Endothelial cell of umbilical vein (primary cell): ENCODE data around the gene BAG2. TPM values are rescaled to one million over a fixed set of nuclear protein-coding genes. Genes with fewer than 3 reads are reported as not detected.

Experiments used
- BruUV-seq: library from RNA; stranded (reverse); fragments of 400-500 nt; replicated peaks from 2 replicates; lab custom pipeline; 2021; lab: Mats Ljungman, UMichigan
- CTCF ChIA-PET: fragments of 300-600, 350-600 bp; sonication (Branson Sonifier 250); formaldehyde crosslinking; loops from one replicate; lab custom pipeline; 2021; ENCODE audit warnings: antibody characterized with exemption, inconsistent platforms; lab: Charles Lee
- POLR2A ChIA-PET: fragments of 300-600, 350-600 bp; sonication (Branson Sonifier 250); formaldehyde crosslinking; loops from one replicate; lab custom pipeline; 2021; ENCODE audit warnings: antibody characterized with exemption, inconsistent platforms; lab: Charles Lee
- DNase-seq: peaks from one replicate; pipeline ENCODE4 v3.0.0-alpha.2; 2011; ENCODE audit warnings: low read depth, low spot score
- FAIRE-seq: peaks from 2 replicates; lab custom pipeline; 2011; peaks lifted over from hg19 to GRCh38; lab: Jason Lieb, UNC
- H2AFZ ChIP-seq: 2 replicates; pipeline ENCODE4 v1.6.0; 2012; ENCODE audit warnings: low read depth, low read length, control low read depth, inconsistent platforms
- H3K27ac ChIP-seq: 2 replicates; pipeline ENCODE4 v1.5.1; 2011; ENCODE audit warnings: low read depth, mild to moderate bottlenecking, control low read depth, low read length, moderate library complexity; ENCODE audit not compliant: insufficient read depth
- H3K27me3 ChIP-seq, 2 experiments: 2 replicates each; pipeline versions ENCODE4 v1.6.0 to v1.6.1; 2011; ENCODE audit warnings: low read length in 2 of 2, mixed read lengths in 1 of 2; ENCODE audit not compliant: control insufficient read depth in 2 of 2, insufficient read depth in 2 of 2
- H3K36me3 ChIP-seq, 2 experiments: 2 replicates in 1 of 2; 3 replicates in 1 of 2; pipeline ENCODE4 v1.5.1; 2011; ENCODE audit warnings: low read length in 2 of 2, mild to moderate bottlenecking in 1 of 2, moderate library complexity in 1 of 2; ENCODE audit not compliant: control insufficient read depth in 2 of 2, insufficient read depth in 2 of 2; ENCODE audit errors: extremely low read depth in 1 of 2
- H3K4me1 ChIP-seq: 3 replicates; pipeline ENCODE4 v1.5.1; 2011; ENCODE audit warnings: mild to moderate bottlenecking, low read length; ENCODE audit not compliant: control insufficient read depth, insufficient read depth; ENCODE audit errors: extremely low read depth
- H3K4me2 ChIP-seq: 2 replicates; pipeline ENCODE4 v1.6.1; 2011; ENCODE audit warnings: low read length, control low read depth, mixed read lengths; ENCODE audit not compliant: insufficient read depth
- H3K4me3 ChIP-seq, 3 experiments: fragments of 200-600 bp in 1 of 3; sonication (generic), shearing (Covaris generic) in 1 of 3; replicated peaks in 1 of 3; 2 replicates each; pipeline ENCODE4 v1.5.1; 2011 to 2016; ENCODE audit warnings: control low read depth in 3 of 3, low read length in 3 of 3, mild to moderate bottlenecking in 2 of 3, inconsistent platforms in 1 of 3, low read depth in 1 of 3, moderate library complexity in 1 of 3; ENCODE audit not compliant: insufficient read depth in 1 of 3
- H3K79me2 ChIP-seq: 2 replicates; pipeline ENCODE4 v1.6.0; 2012; ENCODE audit warnings: low read length, inconsistent platforms; ENCODE audit not compliant: control insufficient read depth, insufficient read depth
- H3K9ac ChIP-seq: replicated peaks from 2 replicates; pipeline ENCODE3; 2011; ENCODE audit warnings: low read length, control low read depth; ENCODE audit not compliant: insufficient read depth; ENCODE audit errors: extremely low read depth
- H3K9me1 ChIP-seq: replicated peaks from 3 replicates; pipeline ENCODE4 v1.6.0; 2011; ENCODE audit warnings: mild to moderate bottlenecking, low read length; ENCODE audit not compliant: control insufficient read depth, insufficient read depth; ENCODE audit errors: extremely low read depth
- H3K9me3 ChIP-seq: replicated peaks from 2 replicates; pipeline ENCODE4 v1.5.1; 2012; ENCODE audit warnings: low read length, inconsistent platforms; ENCODE audit not compliant: control insufficient read depth, insufficient read depth
- H4K20me1 ChIP-seq: replicated peaks from 2 replicates; pipeline ENCODE3; 2011; ENCODE audit warnings: mild to moderate bottlenecking, low read length; ENCODE audit not compliant: control insufficient read depth, insufficient read depth; ENCODE audit errors: extremely low read depth
- CTCF ChIP-seq, 2 donors: IDR thresholded peaks; 1 replicate in 1 of 2; 2 replicates in 1 of 2; pipeline ENCODE4 v1.5.1; 2011; ENCODE audit warnings: low read length in 2 of 2, mild to moderate bottlenecking in 2 of 2, moderate library complexity in 2 of 2, control low read depth in 1 of 2, inconsistent platforms in 1 of 2, low read depth in 1 of 2; ENCODE audit not compliant: insufficient read depth in 1 of 2; ENCODE audit errors: extremely low read depth in 1 of 2
- EZH2 ChIP-seq: IDR thresholded peaks from 2 replicates; pipeline ENCODE4 v1.6.1; 2012; ENCODE audit warnings: borderline replicate concordance, low read depth, mild to moderate bottlenecking, moderate library complexity, low read length, inconsistent platforms; ENCODE audit not compliant: severe bottlenecking
- FOS ChIP-seq: IDR thresholded peaks from 2 replicates; pipeline ENCODE4 v1.6.1; 2011; ENCODE audit warnings: mild to moderate bottlenecking, low read length, moderate library complexity, borderline replicate concordance; ENCODE audit not compliant: insufficient read depth
- GATA2 ChIP-seq: IDR thresholded peaks from 2 replicates; pipeline ENCODE4 v1.7.0; 2011; ENCODE audit warnings: low read depth, mild to moderate bottlenecking, moderate library complexity, mixed read lengths, low read length; ENCODE audit not compliant: insufficient read length, insufficient read depth
- JUN ChIP-seq: IDR thresholded peaks from 2 replicates; pipeline ENCODE4 v1.6.1; 2011; ENCODE audit warnings: borderline replicate concordance, low read depth; ENCODE audit not compliant: insufficient read length, insufficient read depth
- MAX ChIP-seq: IDR thresholded peaks from 2 replicates; pipeline ENCODE4 v1.6.1; 2011; ENCODE audit not compliant: insufficient read depth, insufficient read length
- MYC ChIP-seq: IDR thresholded peaks from one replicate; pipeline ENCODE4 v1.6.1; 2011; ENCODE audit warnings: mild to moderate bottlenecking, low read depth, low read length
- POLR2A ChIP-seq: IDR thresholded peaks from 2 replicates; pipeline ENCODE4 v1.6.1; 2012; ENCODE audit warnings: low read depth, mild to moderate bottlenecking, control low read depth, low read length
- POLR2AphosphoS5 ChIP-seq: IDR thresholded peaks from 2 replicates; pipeline ENCODE4 v1.6.1; 2012; ENCODE audit warnings: low read depth, mild to moderate bottlenecking, control low read depth, low read length, moderate library complexity; ENCODE audit not compliant: insufficient read depth
- dilution Hi-C: fragments of 300-500 bp; cut with MboI; formaldehyde crosslinking; loops from one replicate; pipeline ENCODE4 v1.15.0; 2019; ENCODE audit warnings: low sequenced_read_pairs; ENCODE audit not compliant: extremely low pct_ligation_motif_present
- intact Hi-C: fragments of 100-400 bp; cut with micrococcal nuclease; formaldehyde crosslinking; loops from one replicate; pipeline ENCODE4 v1.10.0; 2022
- polyA plus RNA-seq, 4 experiments: library from polyadenylated mRNA; depleted of rRNA in 3 of 4; stranded (reverse) in 3 of 4; unstranded in 1 of 4; fragments of >200 nt; gene quantifications; 2 replicates each; pipeline versions ENCODE4 v1.2.1 to v1.2.3, GENCODE V29; 2011 to 2012; ENCODE audit warnings: missing spikeins in 1 of 4
- total RNA-seq: library from RNA; stranded (reverse); gene quantifications from 2 replicates; pipeline ENCODE4 v1.2.3, GENCODE V29; 2021

Gene BAG2
- total and polyA plus RNA-seq, 2 donors (not counting 3 experiments of a cell fraction or from before 2014, with no cell fraction given) = 1.1 to 3.9 TPM

GRCh38 chr6:57221936-57222742, 50.0 kb downstream of the BAG2 start, which contains the start of gene RAB23:
RAB23 (minus strand) TSS chr6:57222307; CDS start chr6:57210380, 11,927 bp downstream.
- H3K79me2 ChIP-seq = peaks cover 26% of the 10 kb centered on the region
- TSS peak; percentile 59 for BruUV-seq
- peak within 1 kb of the TSS; percentile 74 for H3K9ac ChIP-seq
- dilution Hi-C loops = no loop called here
- intact Hi-C loops = loop anchor here (1.0 kb wide), 4 partner anchors 50 to 267 kb away; partner anchors contain the start of genes BAG2, BEND6 and KIAA1586
- H4K20me1 ChIP-seq = no peaks in the 10 kb centered on the region
- no peaks in the 10 kb centered on the region for H3K9me3 ChIP-seq
- H3K4me1 ChIP-seq = peaks cover 11% of the 10 kb centered on the region
- H2AFZ ChIP-seq = peak within 1 kb of the TSS; percentile 90
- H3K36me3 ChIP-seq = no peaks in the 10 kb centered on the region
- peak within 1 kb of the TSS; percentile 75 to 96 (median 90) for H3K4me3 ChIP-seq
- H3K27me3 ChIP-seq = no peaks in the 10 kb centered on the region
- peak within 1 kb of the TSS; percentile 33 for H3K27ac ChIP-seq
- no peaks in the 10 kb centered on the region for H3K9me1 ChIP-seq
- DNase-seq (peak; percentile 91), FAIRE-seq (peak; percentile 82)
- ChIA-PET CTCF (interaction anchor here (0.8 to 3.3 kb wide), 16 partner anchors 11 to 320 kb away, joined by 3 to 16 read pairs (median 6); partner anchors contain the start of genes BAG2 and PRIM2), POLR2A (interaction anchor here (0.8 kb wide), 1 partner anchor 25 kb away, joined by 3 read pairs; no protein-coding TSS in a partner anchor)
- no peak for TF ChIP-seq FOS
- peak; percentile 72 for TF ChIP-seq POLR2AphosphoS5
- no peak for TF ChIP-seq GATA2
- TF ChIP-seq EZH2 = no peak
- TF ChIP-seq MYC = no peak
- no peak for TF ChIP-seq MAX
- TF ChIP-seq POLR2A = peak; percentile 84
- no peak for TF ChIP-seq CTCF (IDR thresholded peaks at IDR 0.05; ENCODE audit: extremely low read depth in 1 of 2, insufficient read depth in 1 of 2, low read depth in 1 of 2, low read length in 2 of 2)
- TF ChIP-seq JUN = no peak
- H3K4me2 ChIP-seq = peak within 1 kb of the TSS; percentile 94
